HG03575 (cell line): ENCODE data around the gene PRAMEF20.
"Not testable (repeated sequence)": the region's sequence is repeated elsewhere in the genome, so short reads cannot be mapped to it uniquely, and the experiment has no call there.

Source experiments
- ATAC-seq: cut with Tn5 transposase; IDR thresholded peaks from one replicate; pipeline ENCODE4 v1.9.1; 2021; ENCODE audit not compliant: unreplicated experiment, insufficient number of reproducible peaks, low FRiP score; ENCODE audit errors: extremely low read depth

PRAMEF20 gene

DNA sequence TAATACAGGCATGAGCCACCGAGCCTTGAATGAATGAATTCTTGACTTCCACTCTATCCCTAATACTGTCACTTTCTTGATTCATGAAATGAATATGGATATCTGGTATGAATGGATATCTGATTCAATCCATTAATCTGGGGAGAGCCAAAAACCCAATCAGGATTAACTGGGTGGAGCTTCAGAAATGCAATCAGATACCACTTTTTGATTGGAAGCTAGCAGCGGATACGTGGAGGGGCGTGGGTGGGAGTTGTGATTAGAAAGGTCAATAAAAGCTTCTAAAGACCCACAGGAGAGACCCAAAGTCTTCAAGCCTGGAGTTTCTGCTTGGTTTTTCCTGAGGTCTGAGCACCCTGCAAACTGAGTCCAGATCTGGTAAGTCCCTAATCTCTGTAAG lies at the start of gene PRAMEF20:
Gene PRAMEF20 (plus strand): TSS at position 301 of the 400 bp plus-strand sequence. CDS start 5,905 bp downstream, outside the sequence.
- ATAC-seq = not testable (repeated sequence)

DNA sequence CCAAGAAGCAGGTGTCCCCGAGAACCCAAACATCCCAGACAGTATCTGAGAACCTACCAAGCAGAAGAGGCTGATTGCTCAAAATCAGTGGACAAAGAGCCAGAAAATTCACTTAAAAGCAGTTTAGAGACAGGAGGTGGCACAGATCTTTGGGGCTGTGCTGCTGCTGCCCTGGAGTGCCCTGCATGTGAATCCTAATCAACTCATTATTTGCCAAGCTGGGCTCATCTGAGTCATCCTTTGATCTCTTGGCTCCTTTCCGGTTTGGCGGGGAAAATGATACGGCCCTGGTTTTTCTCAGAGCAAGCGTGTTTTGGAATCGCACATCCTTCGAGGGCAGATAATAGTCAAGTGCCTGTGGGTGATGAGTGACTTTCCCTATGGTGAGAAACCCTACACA lies 47.9 kb upstream of the PRAMEF20 start:
- ATAC-seq = not testable (repeated sequence)

DNA sequence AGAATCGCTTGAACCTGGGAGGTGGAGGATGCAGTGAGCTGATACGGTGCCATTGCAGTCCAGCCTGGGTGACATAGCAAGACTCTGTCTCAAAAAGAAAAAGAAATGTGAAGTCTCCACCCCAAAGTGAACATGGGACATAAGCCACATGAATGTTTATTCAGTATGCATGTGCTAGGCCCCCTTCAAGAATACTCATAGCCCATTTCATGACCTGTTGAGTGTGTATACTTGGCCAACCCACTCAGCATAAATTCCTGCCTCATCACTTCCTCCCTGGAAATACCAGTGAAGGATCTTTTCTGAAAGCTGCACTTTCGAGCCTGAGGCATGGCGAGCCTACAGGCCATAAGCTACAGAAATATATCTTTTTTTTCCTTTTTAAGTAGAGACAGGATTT lies 45.3 kb upstream of the PRAMEF20 start:
- ATAC-seq = not testable (repeated sequence)

DNA sequence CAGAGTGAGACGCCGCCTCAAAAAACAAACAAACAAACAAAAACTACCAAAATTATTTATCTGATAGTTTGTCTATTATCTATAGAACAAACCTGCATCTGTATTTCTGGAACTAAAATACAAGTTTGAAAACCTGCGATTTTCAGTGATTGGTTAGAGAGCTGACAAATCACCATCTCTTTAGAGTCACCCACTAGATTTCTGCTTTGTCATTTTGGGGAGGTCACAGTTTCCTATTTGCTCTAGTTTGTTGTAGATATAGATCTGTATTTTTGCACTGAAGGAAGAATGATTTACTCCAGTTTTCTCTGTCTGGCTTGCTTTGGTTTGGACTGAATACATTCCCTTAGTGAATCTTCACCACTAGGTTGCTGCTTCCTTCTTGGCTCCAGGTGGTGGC lies 43.7 kb upstream of the PRAMEF20 start:
- ATAC-seq = not testable (repeated sequence)

DNA sequence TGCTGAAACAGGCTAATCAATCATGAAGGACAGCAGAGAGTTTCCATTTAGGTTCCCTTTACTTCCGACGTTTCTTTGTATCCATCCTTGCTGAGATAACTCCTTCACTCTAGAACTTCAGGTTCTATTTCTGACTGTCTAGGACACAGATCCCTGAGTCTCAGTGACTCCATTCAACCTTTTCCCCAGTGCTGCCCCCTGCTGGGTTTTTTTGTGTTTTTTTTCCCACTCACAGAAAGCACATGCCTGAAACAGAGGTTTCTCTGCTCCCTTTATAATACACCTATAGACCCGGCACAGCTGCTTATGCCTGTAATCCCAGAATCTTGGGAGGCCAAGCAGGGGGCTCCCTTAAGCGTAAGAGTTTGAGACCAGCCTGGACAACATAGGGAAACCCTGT lies 41.7 kb upstream of the PRAMEF20 start:
- ATAC-seq = not testable (repeated sequence)

DNA sequence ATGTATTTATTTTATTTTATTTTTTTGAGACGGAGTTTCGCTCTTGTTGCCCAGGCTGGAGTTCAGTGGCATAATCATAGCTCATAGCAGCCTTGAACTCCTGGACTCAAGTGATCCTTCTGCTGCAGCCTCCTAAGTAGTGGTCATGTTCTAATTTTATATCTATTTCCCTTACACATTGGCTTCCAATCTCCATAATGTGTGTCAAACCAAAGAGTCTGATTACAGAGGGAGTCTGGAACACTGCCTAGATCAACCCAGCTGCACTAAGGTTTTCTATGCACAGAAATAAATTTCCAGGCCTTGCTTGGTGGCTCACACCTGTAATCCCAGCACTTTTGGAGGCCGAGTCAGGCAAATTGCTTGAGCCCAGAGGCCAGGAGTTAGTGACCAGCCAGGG lies 31.3 kb upstream of the PRAMEF20 start:
- ATAC-seq = not testable (repeated sequence)

DNA sequence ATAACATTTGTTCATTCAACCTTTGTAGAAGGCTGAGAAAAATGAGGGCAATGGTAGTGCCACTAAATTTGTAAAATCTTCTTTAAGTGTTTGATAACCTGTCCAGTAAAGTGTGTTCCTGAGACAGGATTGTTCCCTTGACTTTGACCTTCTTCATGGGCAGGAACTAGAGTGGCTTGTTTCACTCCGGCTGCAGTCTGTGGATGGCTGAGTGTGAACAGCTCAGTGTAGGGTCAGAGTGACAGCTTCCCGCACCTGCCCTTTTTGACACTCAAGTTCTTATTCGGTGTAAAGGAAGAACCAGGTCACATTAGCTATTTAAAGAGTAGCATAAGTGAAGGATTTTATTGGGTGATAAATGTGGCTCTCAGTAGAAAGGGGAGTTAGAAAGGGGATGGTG lies 29.9 kb upstream of the PRAMEF20 start:
- ATAC-seq = not testable (repeated sequence)

DNA sequence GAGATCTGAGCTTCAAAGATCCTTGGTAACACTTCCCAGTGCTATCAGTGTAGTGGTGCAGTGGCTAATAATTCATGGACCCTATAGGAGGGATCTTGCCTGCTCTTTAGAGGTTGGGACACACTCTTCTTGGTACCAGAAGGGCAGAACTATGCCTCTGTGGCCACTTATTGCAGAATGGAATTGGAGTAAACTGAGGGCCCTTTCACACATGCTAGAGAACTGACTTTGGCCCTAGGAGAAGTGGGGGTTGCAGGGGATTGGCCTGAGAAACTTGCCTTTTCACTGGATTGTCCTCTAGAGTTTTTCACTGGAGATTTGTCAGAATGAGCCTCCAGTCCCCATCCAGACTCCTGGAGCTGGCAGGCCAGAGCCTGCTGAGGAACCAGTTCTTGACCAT lies 20.9 kb upstream of the PRAMEF20 start, which contains the start of gene PRAMEF17:
Gene PRAMEF17 (plus strand): TSS at position 301 of the 400 bp plus-strand sequence. CDS start 26 bp downstream, at position 327.
- ATAC-seq = not testable (repeated sequence)

DNA sequence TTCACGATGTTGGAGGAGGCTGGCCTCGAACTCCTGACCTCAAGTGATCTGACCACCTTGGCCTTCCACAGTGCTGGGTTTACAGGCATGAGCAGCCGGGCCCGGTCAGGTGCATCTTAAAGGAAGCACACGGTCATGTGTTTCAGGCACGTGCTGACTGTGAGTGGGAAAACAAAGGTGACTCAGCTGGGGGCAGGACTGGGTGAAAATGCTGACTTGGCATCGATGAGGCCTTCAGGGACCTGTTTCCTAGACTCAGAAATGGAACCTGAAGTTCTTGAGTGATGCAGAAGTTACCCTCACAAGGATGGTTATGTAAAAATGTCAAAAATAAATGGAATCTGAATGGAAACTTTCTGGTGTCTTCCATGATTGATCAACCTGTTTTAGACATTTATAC lies 17.2 kb upstream of the PRAMEF20 start:
- not testable (repeated sequence) for ATAC-seq

DNA sequence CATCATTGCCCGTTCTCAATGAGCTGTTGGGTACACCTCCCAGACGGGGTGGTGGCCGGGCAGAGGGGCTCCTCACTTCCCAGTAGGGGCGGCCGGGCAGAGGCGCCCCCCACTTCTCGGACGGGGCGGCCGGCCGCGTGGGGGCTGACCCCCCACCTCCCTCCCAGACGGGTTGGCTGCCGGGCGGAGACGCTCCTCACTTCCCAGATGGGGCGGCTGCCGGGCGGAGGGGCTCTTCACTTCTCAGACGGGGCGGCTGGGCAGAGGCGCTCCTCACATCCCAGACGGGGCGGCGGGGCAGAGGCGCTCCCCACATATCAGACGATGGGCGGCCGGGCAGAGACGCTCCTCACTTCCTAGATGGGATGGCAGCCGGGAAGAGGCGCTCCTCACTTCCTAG lies 15.5 kb upstream of the PRAMEF20 start:
- ATAC-seq = not testable (repeated sequence)

DNA sequence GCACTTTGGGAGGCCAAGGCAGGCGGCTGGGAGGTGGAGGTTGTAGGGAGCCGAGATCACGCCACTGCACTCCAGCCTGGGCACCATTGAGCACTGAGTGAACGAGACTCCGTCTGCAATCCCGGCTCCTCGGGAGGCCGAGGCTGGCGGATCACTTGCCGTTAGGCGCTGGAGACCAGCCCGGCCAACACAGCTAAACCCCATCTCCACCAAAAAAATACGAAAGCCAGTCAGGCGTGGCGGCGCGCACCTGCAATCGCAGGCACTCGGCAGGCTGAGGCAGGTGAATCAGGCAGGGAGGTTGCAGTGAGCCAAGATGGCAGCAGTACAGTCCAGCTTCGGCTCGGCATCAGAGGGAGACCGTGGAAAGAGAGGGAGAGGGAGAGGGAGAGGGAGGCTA lies 14.9 kb upstream of the PRAMEF20 start:
- not testable (repeated sequence) for ATAC-seq

DNA sequence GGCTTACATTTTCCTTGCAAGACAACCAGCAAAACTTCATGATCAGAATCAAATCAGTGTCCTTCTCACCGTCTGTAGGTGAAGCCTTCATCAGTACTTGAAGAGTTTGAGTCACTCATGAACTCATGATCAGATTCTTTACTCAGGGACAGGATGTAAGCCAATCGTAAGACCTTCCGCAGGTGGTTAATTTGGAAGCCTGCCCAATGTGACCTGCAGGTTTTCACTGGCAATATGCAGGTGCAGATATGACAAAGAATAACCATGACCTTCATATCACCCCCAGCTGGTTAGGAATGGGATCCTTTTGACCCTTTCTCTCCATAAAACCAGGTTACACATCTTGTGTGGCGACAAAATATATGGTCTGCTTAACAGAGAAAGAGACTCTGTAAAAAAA lies 2.4 kb upstream of the PRAMEF20 start:
- ATAC-seq = no peak

DNA sequence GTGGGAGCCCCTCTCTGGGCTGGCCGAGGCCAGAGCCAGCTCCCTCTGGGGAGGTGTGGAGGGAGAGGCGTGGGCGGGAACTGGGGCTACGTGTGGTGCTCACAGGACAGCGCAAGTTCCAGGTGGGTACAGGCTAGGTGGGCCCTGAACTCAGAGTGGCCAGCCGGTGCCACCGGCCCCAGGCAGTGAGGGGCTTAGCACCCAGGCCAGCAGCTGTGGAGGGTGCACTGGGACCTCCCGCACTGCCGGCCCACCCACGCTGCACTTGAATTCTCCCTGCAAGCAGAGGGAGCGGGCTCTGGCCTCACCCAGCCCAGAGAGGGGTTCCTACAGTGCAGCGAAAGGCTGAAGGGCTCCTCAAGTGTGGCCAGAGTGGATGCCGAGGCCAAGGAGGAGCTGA lies 20.2 kb downstream of the PRAMEF20 start:
- no peak for ATAC-seq

DNA sequence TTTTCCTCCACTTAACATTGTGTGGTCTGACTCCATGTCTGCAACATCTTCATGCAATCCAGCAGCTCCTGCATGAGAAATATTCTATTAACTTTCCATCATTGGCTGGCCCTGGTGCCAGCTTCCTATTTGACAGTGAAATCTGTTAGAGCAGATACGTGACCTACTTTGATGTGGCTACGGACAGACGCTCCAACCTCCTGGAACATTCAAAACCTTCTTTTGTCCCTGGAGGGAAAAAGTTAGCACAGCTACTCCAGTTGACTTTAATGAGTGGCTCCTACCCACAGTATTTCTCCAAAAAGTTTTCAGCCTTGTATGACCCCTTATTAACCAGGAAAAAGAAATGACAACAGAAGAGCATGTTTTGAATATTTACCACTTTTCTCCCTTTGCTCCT lies 22.0 kb downstream of the PRAMEF20 start:
- ATAC-seq = no peak

DNA sequence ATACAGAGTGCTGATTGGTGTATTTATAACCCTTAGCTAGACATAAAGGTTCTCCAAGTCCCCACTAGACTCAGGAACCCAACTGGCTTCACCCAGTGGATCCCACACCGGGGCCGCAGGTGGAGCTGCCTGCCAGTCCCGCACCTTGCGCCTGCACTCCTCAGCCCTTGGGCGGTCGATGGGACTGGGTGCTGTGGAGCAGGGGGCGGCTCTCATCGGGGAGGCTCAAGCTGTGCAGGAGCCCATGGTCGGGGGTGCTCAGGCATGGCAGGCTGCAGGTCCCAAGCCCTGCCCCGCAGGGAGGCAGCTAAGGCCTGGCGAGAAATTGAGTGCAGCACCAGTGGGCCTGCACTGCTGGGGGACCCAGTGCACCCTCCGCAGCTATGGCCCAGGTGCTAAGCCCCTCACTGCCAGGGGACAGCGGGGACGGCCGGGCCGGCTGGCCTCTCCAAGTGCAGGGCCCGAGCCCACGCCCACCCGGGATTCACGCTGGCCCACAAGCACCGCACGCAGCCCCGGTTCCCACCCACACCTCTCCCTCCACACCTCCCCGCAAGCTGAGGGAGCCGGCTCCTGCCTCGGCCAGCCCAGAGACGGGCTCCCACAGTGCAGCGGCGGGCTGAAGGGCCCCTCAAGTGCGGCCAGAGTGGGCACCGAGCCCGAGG lies 23.6 kb downstream of the PRAMEF20 start:
- ATAC-seq = not testable (repeated sequence)

DNA sequence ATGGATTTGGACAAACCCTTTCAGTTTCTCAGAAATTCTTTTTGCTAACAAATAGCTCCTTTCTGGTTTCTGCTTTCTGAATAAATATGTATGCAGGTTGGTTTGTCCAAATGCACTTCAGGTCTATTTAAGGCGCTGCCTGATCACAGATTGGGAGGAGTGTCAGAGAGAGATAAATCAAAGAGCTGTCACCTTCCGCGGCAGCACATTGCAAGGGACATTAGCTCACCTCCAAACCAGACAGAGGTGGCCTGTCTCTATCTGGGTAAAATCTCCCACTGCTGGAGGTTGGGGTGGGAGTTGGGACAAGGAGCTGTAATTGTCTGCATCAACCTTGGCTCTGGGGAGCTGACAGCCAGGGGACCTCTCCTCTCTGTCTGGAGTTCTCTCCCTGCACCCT lies 25.2 kb downstream of the PRAMEF20 start:
- ATAC-seq = no peak

DNA sequence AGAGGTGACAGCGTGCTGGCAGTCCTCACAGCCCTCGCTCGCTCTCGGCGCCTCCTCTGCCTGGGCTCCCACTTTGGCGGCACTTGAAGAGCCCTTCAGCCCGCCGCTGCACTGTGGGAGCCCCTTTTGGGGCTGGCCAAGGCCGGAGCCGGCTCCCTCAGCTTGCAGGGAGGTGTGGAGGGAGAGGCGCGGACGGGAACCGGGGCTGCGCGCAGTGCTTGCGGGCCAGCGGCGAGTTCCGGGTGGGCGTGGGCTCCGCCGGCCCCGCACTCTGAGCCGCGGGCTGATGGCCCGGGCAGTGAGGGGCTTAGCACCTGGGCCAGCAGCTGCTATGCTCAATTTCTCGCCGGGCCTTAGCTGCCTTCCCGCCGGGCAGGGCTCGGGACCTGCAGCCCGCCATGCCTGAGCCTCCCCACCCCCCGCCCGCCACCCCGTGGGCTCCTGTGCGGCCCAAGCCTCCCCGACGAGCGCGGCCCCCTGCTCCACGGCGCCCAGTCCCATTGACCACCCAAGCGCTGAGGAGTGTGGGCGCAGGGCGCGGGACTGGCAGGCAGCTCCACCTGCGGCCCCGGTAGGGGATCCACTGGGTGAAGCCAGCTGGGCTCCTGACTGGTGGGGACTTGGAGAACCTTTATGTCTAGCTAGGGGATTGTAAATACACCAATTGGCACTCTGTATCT lies 29.0 kb downstream of the PRAMEF20 start:
- not testable (repeated sequence) for ATAC-seq

DNA sequence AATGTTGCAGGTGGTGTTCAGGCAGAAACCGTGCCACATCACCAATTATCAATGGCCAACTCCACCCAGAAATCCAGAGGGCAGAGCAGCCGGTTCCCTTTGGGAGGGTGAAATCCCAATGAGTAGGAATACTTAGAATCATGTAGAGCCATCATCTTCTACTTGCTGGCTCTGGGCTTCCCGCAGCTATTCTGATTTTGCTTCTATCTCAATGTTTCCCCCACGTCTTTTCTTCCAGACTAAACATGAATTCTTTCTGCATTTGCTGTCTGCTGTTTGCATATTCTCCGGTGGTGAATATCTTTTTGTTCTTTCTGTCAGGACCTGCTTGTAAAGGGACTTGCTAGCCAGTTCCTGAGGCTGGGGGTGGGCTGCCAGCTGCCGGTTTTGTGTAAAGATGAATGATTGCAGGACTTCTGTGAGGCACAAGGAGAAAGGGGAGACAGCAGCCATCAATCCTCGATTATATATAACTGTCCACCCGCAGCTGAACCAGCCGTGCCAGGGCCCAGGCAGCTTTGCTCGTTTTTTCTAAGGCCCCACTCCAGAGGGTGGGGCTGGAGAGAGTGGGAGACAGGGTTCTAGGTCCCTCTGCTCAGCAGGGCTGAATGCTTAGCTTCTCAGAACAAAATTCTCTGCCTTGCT lies 33.2 kb downstream of the PRAMEF20 start:
- no peak for ATAC-seq

DNA sequence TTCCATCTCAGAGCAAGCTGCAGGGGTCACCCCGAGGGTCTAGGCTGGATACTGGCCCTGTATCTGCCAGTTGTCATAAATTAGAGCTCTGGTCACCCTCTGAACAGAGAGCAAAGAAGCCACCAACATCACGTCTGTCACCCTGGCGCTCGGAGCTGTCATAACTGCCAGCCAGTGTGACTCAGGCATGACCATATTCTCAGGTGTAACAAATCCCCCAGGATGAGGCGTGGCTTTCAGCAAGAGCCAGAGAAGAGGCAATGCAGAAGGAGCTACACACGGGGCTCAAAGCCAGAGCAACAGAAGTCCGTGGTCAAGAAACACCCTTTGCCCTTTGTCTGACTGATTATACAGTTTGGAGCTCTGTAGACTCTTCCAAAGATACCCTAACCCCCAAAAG lies 40.0 kb downstream of the PRAMEF20 start:
- ATAC-seq = no peak

DNA sequence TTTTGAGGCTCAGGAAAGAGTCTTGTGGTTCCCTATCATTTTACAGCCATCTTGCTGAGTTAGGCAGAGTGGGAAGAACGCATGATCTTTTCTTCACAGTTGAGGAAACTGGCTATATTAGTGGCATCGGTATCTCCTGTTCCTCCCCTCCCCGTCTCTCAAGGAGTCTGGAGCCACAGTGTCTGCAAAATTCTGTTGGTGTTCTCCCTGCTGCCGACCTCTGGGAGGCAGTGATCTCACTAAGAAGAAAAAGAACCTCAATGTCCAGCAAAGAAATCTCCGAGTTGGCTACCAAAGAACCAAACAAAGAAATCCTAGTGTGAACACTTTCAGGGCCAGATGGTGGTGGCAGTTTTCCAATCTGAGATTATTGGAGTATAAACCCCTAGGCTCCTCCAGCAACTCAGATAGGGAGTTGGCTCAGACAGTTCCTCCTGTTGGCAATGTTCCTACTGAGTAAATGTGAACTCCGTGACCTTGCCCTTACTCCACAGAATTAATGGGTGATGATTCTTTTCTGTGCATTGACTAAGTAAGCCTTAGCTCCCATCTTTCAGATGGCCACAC lies 41.2 kb downstream of the PRAMEF20 start:
- ATAC-seq = no peak
